ENCODE measurements around the gene MCTP2. TPM values are rescaled to one million over a fixed set of nuclear protein-coding genes. Genes with fewer than 3 reads are reported as not detected.
"Not testable (repeated sequence)": the region's sequence is repeated elsewhere in the genome, so short reads cannot be mapped to it uniquely, and the experiment has no call there.

The MCTP2 gene
- total RNA-seq, 1 donor from 2014 or later, result 58.9 TPM

DNA sequence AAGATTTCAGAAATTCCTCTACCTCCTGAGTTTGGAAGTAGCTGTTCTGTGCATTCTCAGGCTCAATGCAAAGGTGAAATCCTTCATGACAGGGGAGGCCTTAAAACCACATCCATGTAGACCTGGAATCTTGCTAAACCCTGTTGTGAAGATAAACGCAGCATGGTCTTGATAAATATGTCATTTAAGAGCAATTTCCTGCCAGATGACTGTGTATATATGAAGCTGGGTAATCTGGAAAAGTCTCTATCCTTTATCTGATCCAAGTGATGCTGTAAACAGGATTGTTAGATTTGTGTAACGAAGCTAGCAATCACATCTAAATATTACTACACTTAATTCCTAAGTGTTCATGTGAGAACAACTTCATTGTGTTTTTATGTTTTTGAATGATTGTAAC lies 9.1 kb downstream of the MCTP2 start:
- H3K36me3 Mint-ChIP-seq (ENCODE audit: low read depth), result peaks cover 23% of the 10 kb centered on the region
- no peak overlapping the region for H3K27ac Mint-ChIP-seq
- no peak for DNase-seq
- H3K27me3 Mint-ChIP-seq, result no peaks in the 10 kb centered on the region
- no peak overlapping the region for H3K4me3 Mint-ChIP-seq
- intact Hi-C loops (cut with micrococcal nuclease), result no loop called here
- H3K4me1 Mint-ChIP-seq, result peaks cover 53% of the 10 kb centered on the region
- peaks cover 5% of the 10 kb centered on the region for H3K9me3 Mint-ChIP-seq

DNA sequence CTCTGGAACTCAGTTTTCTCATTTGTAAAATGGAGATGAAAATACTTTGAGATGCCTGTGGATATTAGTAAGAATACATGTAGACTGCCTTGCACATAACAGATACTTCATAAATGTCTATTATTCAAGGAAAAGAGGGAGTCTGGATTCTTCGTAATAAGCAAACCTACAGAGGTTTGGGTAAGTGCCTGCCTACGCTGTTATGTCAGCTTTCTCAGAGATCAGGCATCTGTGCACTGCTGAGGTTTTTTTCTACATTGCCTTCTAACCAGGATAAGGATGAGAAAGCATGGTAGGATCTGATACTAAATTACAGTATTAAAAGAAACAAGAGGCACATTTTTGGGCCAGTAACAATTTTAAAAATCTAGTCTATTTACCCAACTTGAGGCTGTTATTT lies 10.9 kb downstream of the MCTP2 start:
- Mint-ChIP-seq H3K4me3 (no peak overlapping the region), H3K36me3 (ENCODE audit: low read depth) (peaks cover 19% of the 10 kb centered on the region), H3K4me1 (peaks cover 42% of the 10 kb centered on the region), H3K9me3 (no peaks in the 10 kb centered on the region), H3K27ac (peak overlapping the region; percentile 29), H3K27me3 (no peaks in the 10 kb centered on the region)
- no peak for DNase-seq
- intact Hi-C loops (cut with micrococcal nuclease), result no loop called here

- H3K4me1 Mint-ChIP-seq, result peaks cover 39% of the 10 kb centered on the region
- H3K4me3 Mint-ChIP-seq; H3K9me3 Mint-ChIP-seq; H3K27ac Mint-ChIP-seq; DNase-seq; H3K27me3 Mint-ChIP-seq; intact Hi-C loops (cut with micrococcal nuclease): not testable (repeated sequence)
- peaks cover 20% of the 10 kb centered on the region for H3K36me3 Mint-ChIP-seq (ENCODE audit: low read depth)
These were observed 11.6 kb downstream of the MCTP2 start for GRCh38 chr15:94243003-94243402.

DNA sequence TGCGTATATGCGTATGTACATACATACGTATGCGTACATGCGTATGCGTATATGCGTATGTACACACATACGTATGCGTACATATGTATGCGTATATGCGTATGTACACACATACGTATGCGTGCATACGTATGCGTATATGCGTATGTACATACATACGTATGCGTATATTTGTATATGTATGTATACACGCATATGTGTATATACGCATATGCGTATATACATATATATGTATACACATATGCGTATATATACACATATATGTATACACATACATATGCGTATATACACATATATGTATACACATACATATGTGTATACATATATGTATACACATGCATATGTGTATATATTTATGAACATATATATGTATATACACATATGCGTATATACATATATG lies 12.1 kb downstream of the MCTP2 start:
- H3K27ac Mint-ChIP-seq, result no peak overlapping the region
- H3K36me3 Mint-ChIP-seq (ENCODE audit: low read depth), result peaks cover 20% of the 10 kb centered on the region
- peaks cover 38% of the 10 kb centered on the region for H3K4me1 Mint-ChIP-seq
- no peak for DNase-seq
- intact Hi-C loops (cut with micrococcal nuclease), result no loop called here
- H3K9me3 Mint-ChIP-seq, result no peaks in the 10 kb centered on the region
- H3K27me3 Mint-ChIP-seq, result no peaks in the 10 kb centered on the region
- H3K4me3 Mint-ChIP-seq, result no peak overlapping the region

DNA sequence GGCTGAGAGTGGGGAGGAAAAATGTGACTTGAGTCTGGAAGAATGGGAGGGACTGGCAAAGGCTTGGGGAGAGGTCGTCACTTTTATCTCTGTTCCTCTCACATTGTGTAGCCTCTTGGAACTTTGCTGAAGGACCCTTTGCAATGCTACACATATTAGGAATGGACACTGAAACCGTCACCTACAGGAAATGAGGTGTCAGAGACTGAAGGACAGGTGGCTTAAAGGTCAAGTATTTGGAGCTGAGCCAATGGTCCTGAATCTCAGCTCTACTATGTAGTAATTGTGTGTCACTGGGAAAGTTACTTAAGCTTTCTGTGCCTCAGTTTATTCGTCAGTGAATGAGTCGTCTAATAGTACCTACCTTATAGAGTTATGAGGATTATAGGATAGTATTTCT lies 14.7 kb downstream of the MCTP2 start:
- Mint-ChIP-seq H3K4me1 (peaks cover 24% of the 10 kb centered on the region), H3K4me3 (no peak overlapping the region), H3K36me3 (ENCODE audit: low read depth) (peaks cover 24% of the 10 kb centered on the region), H3K27ac (no peak overlapping the region), H3K27me3 (no peaks in the 10 kb centered on the region), H3K9me3 (no peaks in the 10 kb centered on the region)
- intact Hi-C loops (cut with micrococcal nuclease), result no loop called here
- DNase-seq, result peak; percentile 28

DNA sequence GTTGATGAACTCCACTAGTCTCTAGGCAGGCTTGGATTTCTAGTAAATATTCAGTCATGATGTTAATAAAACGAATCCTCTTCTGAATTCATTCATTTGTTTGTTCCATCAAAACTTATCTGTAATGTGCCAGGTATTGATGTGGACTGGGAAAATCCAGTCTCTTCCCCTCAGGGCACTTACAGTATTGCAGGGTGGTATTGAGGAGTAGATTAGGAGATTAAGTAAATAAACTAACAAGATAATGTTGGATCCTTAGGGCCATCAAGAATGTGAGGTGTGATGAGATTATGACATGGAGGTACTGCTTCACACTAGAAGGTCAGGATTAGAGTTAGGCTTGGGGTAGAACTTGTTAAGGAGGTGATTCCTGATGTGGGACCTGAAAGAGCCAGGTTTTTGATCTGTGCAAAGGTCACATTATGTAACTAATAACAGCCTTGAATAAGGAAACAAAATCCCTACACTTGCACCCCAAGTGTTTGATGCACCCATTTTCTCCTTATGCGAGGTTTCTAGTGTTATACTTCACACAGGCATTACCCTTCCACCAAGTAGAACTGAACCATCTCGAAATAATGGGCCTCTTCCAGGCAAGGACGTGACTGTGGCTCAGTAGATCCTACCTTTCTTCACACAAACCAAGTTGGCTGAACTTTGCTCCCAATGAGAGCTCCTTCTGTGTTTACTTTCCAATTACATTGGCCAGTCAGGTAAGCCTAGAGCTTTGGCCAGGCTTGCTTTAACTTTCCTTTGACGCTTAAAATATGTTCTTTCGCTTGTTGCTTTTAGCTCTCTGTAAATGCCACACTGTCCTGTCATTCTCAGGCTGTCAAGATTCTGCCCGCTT lies 16.7 kb downstream of the MCTP2 start:
- H3K9me3 Mint-ChIP-seq, result peaks cover 9% of the 10 kb centered on the region
- H3K36me3 Mint-ChIP-seq (ENCODE audit: low read depth), result peaks cover 37% of the 10 kb centered on the region
- DNase-seq, result peak; percentile 45
- no peaks in the 10 kb centered on the region for H3K27me3 Mint-ChIP-seq
- H3K4me3 Mint-ChIP-seq, result no peak overlapping the region
- intact Hi-C loops (cut with micrococcal nuclease), result no loop called here
- H3K27ac Mint-ChIP-seq, result no peak overlapping the region
- peaks cover 25% of the 10 kb centered on the region for H3K4me1 Mint-ChIP-seq

DNA sequence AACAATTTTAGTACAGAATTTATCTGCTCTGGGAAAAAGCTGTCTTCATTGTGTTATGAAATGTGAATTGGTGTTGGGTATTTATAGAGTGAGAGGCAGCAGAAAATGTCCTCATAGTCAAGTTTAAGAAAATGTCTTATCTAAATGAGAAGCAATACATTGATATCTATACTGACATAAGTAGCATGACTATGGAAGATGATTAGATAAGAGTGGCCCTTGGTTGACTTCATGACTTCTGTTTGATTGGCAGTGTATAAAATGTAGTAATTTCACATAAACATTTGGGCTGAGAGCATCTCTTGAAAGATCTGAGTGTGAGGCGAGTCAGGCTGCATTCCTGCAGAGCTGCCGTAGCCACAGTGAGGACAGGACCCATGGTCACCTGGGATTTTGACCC lies 19.4 kb downstream of the MCTP2 start:
- Mint-ChIP-seq H3K9me3 (peaks cover 13% of the 10 kb centered on the region), H3K4me1 (peaks cover 35% of the 10 kb centered on the region), H3K27me3 (no peaks in the 10 kb centered on the region), H3K4me3 (no peak overlapping the region), H3K36me3 (ENCODE audit: low read depth) (peaks cover 45% of the 10 kb centered on the region), H3K27ac (no peak overlapping the region)
- DNase-seq, result peak; percentile 34
- intact Hi-C loops (cut with micrococcal nuclease), result no loop called here

DNA sequence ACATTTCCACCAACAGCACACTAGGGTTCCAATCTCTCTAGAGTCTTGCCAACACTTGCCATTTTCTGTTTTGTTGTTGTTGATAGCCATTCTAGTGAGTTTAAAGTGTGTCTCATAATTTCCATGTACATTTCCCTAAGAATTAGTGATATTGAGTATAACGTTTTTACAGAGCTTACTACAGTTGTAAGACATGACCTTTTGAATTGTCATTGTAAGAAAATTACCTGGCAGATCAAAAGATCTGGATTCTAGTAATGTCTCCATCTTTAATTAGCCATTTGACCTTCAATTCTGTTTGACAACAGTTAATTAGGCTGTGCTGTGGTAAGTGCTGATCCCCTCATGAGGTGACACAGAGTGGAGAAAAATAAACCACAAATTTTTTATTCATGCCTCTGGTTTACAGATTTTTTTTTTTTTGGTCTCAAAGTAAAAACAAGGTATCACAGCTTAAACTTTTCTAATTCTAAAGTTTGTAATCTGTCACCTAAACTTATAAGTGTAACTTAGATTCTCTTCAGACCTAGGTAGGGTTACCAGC lies 20.9 kb downstream of the MCTP2 start:
- peak; percentile 4 for DNase-seq
- Mint-ChIP-seq H3K27me3 (no peaks in the 10 kb centered on the region), H3K4me1 (peaks cover 35% of the 10 kb centered on the region), H3K9me3 (peaks cover 13% of the 10 kb centered on the region), H3K4me3 (no peak overlapping the region), H3K36me3 (ENCODE audit: low read depth) (peaks cover 41% of the 10 kb centered on the region), H3K27ac (peak overlapping the region; percentile 60)
- intact Hi-C loops (cut with micrococcal nuclease), result no loop called here

- Mint-ChIP-seq H3K27ac (peak overlapping the region; percentile 9), H3K36me3 (ENCODE audit: low read depth) (peaks cover 36% of the 10 kb centered on the region), H3K4me1 (peaks cover 32% of the 10 kb centered on the region), H3K9me3 (peaks cover 13% of the 10 kb centered on the region), H3K27me3 (no peaks in the 10 kb centered on the region), H3K4me3 (peak overlapping the region; percentile 2)
- intact Hi-C loops (cut with micrococcal nuclease), result no loop called here
- peak; percentile 44 for DNase-seq
These were observed 21.6 kb downstream of the MCTP2 start for GRCh38 chr15:94252906-94253491.

DNA sequence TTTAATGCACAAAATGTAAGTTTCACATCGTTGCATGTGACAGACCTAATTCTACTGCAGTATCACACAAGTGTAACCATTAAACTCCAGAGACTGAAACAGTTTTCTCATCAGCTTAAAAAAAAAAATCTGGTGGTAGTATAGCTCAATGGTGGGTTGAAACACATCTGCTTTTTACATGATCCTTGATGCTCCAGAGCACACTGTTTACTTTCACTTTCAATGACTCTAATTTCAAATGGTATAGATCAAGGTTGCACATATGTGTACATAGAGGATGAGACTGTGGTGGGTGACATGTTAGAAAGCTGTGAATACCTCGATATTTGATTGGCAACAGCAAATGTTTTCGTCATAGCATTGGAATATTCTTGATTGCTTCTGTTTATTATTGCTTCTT lies 22.4 kb downstream of the MCTP2 start:
- Mint-ChIP-seq H3K27ac (no peak overlapping the region), H3K36me3 (ENCODE audit: low read depth) (peaks cover 36% of the 10 kb centered on the region), H3K4me3 (no peak overlapping the region), H3K4me1 (peaks cover 38% of the 10 kb centered on the region), H3K9me3 (peaks cover 13% of the 10 kb centered on the region), H3K27me3 (no peaks in the 10 kb centered on the region)
- intact Hi-C loops (cut with micrococcal nuclease), result no loop called here
- DNase-seq, result no peak

DNA sequence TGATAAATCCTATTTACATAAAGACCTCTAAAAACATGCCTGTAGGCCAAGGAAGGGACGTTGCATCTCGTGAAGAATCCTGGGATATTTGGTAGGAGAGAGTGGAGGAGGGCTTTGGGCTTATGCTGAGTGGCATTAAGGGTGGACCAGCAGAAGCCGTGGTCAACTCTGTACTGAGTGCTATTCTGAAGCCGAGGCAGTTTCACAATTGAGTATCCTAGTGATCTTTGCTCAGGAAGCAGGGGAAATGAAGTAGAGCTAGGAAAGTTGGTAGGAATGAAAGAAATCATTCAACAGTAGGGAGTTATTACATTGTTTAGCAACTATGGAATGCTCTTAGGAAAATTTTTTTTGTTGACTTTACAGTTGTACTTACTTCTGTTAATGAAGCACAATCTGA lies 24.2 kb downstream of the MCTP2 start:
- peak; percentile 39 for DNase-seq
- H3K27ac Mint-ChIP-seq, result no peak overlapping the region
- H3K27me3 Mint-ChIP-seq, result no peaks in the 10 kb centered on the region
- peaks cover 48% of the 10 kb centered on the region for H3K4me1 Mint-ChIP-seq
- peaks cover 13% of the 10 kb centered on the region for H3K9me3 Mint-ChIP-seq
- H3K36me3 Mint-ChIP-seq (ENCODE audit: low read depth), result peaks cover 44% of the 10 kb centered on the region
- intact Hi-C loops (cut with micrococcal nuclease), result no loop called here
- H3K4me3 Mint-ChIP-seq, result no peak overlapping the region

DNA sequence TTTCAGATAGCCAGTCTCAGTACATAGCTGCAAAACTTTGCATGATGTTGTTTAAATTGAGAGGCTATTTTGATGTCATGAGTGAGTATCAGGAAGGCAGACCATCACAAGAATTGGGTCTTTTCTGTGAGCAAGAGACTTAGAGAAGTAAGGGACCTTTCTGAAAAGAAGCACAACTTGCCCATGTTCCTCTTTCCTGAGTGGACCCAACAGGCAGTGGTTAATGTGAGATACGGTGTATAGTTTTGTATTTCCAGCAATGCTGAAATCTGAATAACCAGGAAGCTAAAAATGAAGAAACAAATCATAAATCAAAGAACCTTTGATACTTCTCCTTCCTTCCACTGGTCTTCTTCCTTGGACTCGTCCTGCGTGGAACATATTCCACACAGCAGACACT lies 25.1 kb downstream of the MCTP2 start:
- no peak overlapping the region for H3K27ac Mint-ChIP-seq
- no peaks in the 10 kb centered on the region for H3K27me3 Mint-ChIP-seq
- H3K36me3 Mint-ChIP-seq (ENCODE audit: low read depth), result peaks cover 46% of the 10 kb centered on the region
- H3K4me1 Mint-ChIP-seq, result peaks cover 47% of the 10 kb centered on the region
- peak; percentile 37 for DNase-seq
- intact Hi-C loops (cut with micrococcal nuclease), result no loop called here
- peaks cover 16% of the 10 kb centered on the region for H3K9me3 Mint-ChIP-seq
- no peak overlapping the region for H3K4me3 Mint-ChIP-seq

DNA sequence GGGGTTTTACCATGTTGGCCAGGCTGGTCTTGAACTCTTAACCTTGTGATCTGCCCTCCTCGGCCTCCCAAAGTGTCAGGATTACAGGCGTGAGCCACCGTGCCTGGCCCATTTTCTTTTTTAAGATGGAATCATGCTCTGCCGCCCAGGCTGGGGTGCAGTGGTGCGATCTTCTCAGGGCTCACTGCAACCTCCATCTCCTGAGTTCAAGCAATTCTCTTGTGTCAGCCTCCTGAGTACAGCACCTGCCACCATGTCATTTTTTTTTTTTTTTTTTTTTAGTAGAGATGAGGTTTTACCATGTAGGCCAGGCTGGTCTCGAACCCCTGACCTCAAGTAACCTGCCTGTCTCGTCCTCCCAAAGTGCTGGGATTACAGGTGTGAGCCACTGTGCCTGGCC lies 26.4 kb downstream of the MCTP2 start:
- H3K4me3 Mint-ChIP-seq; H3K9me3 Mint-ChIP-seq; H3K27ac Mint-ChIP-seq; intact Hi-C loops (cut with micrococcal nuclease); H3K27me3 Mint-ChIP-seq: not testable (repeated sequence)
- peaks cover 37% of the 10 kb centered on the region for H3K36me3 Mint-ChIP-seq (ENCODE audit: low read depth)
- DNase-seq, result peak; percentile 18
- H3K4me1 Mint-ChIP-seq, result peaks cover 40% of the 10 kb centered on the region

DNA sequence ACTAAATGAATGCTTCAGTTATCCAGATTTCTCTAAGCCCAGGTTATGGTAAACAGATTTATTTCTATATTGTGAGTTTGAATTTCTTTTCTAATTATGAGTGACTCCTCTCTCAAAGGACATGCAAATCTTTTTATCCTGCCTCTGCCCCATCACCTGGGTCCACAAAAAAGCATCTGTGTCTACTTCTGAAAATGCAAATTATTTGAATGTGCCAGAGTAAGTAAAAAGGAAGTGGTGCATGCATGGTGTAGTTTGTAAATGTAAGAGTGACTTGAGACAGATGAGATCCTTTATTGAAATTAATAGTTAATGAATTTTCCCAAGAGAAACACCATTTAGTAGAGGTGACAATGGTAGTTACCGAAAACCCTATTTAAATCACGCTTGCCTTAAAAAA lies 26.9 kb downstream of the MCTP2 start:
- DNase-seq, result peak; percentile 16
- Mint-ChIP-seq H3K36me3 (ENCODE audit: low read depth) (peaks cover 34% of the 10 kb centered on the region), H3K27ac (no peak overlapping the region), H3K4me3 (no peak overlapping the region), H3K9me3 (peaks cover 4% of the 10 kb centered on the region), H3K27me3 (no peaks in the 10 kb centered on the region), H3K4me1 (peaks cover 38% of the 10 kb centered on the region)
- intact Hi-C loops (cut with micrococcal nuclease), result no loop called here
